Measurements from ENCODE around the gene PGPEP1. TPM values are rescaled to one million over a fixed set of nuclear protein-coding genes. Genes with fewer than 3 reads are reported as not detected.

Gene PGPEP1
- total RNA-seq, 1 experiment from 2014 or later: 15.8 TPM

Small RNA genes within 50 kb of the gene (microRNA-seq; reads per million reads assigned to microRNA genes)
- not detected for gene MIR3189

Other genes starting within 250 kb of the PGPEP1 start
- gene MAST3, start 242.8 kb upstream of the PGPEP1 start, total RNA-seq (2021): 5.1 and 7.9 TPM in 2 replicates
- 38.1 and 41.9 TPM in 2 replicates for gene PIK3R2, start 187.4 kb upstream of the PGPEP1 start, total RNA-seq (2021)
- not detected in 2 replicates for gene IFI30, start 166.8 kb upstream of the PGPEP1 start, total RNA-seq (2021)
- 20.2 and 21.3 TPM in 2 replicates for gene MPV17L2, start 147.4 kb upstream of the PGPEP1 start, total RNA-seq (2021)
- 2.9 and 4.2 TPM in 2 replicates for gene RAB3A, start 136.6 kb upstream of the PGPEP1 start, total RNA-seq (2021)
- gene PDE4C, start 114.2 kb upstream of the PGPEP1 start, total RNA-seq (2021): not detected in 2 replicates
- gene IQCN, start 66.1 kb upstream of the PGPEP1 start, total RNA-seq (2021): 10.2 and 12.0 TPM in 2 replicates
- gene JUND, start 59.0 kb upstream of the PGPEP1 start, total RNA-seq (2021): 128 and 136 TPM in 2 replicates
- gene LSM4, start 17.5 kb upstream of the PGPEP1 start, total RNA-seq (2021): 252 and 262 TPM in 2 replicates
- 4.0 and 4.7 TPM in 2 replicates for gene GDF15, start 45.6 kb downstream of the PGPEP1 start, total RNA-seq (2021)
- not detected in 2 replicates for gene LRRC25, start 57.0 kb downstream of the PGPEP1 start, total RNA-seq (2021)
- gene SSBP4, start 78.8 kb downstream of the PGPEP1 start, total RNA-seq (2021): 242 and 248 TPM in 2 replicates
- gene ISYNA1, start 97.5 kb downstream of the PGPEP1 start, total RNA-seq (2021): 153 and 223 TPM in 2 replicates
- gene ELL, start 181.5 kb downstream of the PGPEP1 start, total RNA-seq (2021): 15.8 and 16.4 TPM in 2 replicates
- gene FKBP8, start 203.0 kb downstream of the PGPEP1 start, total RNA-seq (2021): 210 and 245 TPM in 2 replicates
- 111 and 114 TPM in 2 replicates for gene KXD1, start 217.3 kb downstream of the PGPEP1 start, total RNA-seq (2021)
- gene UBA52, start 231.3 kb downstream of the PGPEP1 start, total RNA-seq (2021): 1,270 and 1,348 TPM in 2 replicates
- 61.4 and 74.9 TPM in 2 replicates for gene REX1BD, start 248.2 kb downstream of the PGPEP1 start, total RNA-seq (2021)